Caco-2 (cell line): ENCODE data around the gene DENND6B. TPM values are rescaled to one million over a fixed set of nuclear protein-coding genes. Genes with fewer than 3 reads are reported as not detected.

Experiments used
- BruUV-seq: library from RNA; stranded (reverse); fragments of 400-500 nt; replicated peaks from 2 replicates; lab custom pipeline; 2021; lab: Mats Ljungman, UMichigan
- CTCF ChIA-PET: fragments of 300-600 bp; sonication (Branson Sonifier 250); formaldehyde crosslinking; loops from one replicate; lab custom pipeline; 2022; ENCODE audit warnings: antibody characterized with exemption; lab: Charles Lee
- POLR2A ChIA-PET: fragments of 300-600 bp; sonication (Branson Sonifier 250); formaldehyde crosslinking; loops from one replicate; lab custom pipeline; 2022; ENCODE audit warnings: antibody characterized with exemption; lab: Charles Lee
- DNase-seq, 2 experiments: peaks; one replicate each; pipeline versions ENCODE4 v3.0.0 to v3.0.0-alpha.2; 2020 to 2022
- H3K27me3 ChIP-seq: replicated peaks from 2 replicates; pipeline ENCODE4 v1.6.0; 2011; ENCODE audit warnings: low read length; ENCODE audit not compliant: control insufficient read depth, insufficient read depth
- H3K36me3 ChIP-seq: 2 replicates; pipeline ENCODE4 v1.5.1; 2011; ENCODE audit warnings: low read length; ENCODE audit not compliant: control insufficient read depth, insufficient read depth
- H3K4me1 ChIP-seq: fragments of 250-450 bp; sonication (Bioruptor Pico); 2 replicates; pipeline ENCODE4 v1.5.1; 2020; ENCODE audit warnings: mild to moderate bottlenecking
- H3K4me3 ChIP-seq: 2 replicates; pipeline ENCODE4 v1.5.1; 2011; ENCODE audit warnings: low read depth, mild to moderate bottlenecking, control low read depth, low read length
- H3K9me3 ChIP-seq: fragments of 250-450 bp; sonication (Bioruptor Pico); 2 replicates; pipeline ENCODE4 v1.5.1; 2020; ENCODE audit warnings: mild to moderate bottlenecking, moderate library complexity
- H3K27ac Mint-ChIP-seq: one replicate; pipeline ENCODE4 v1.8.0; 2022; ENCODE audit warnings: mixed read lengths; ENCODE audit not compliant: unreplicated experiment
- H3K27me3 Mint-ChIP-seq: one replicate; pipeline ENCODE4 v1.8.0; 2022; ENCODE audit warnings: mixed read lengths; ENCODE audit not compliant: insufficient read depth, unreplicated experiment
- H3K36me3 Mint-ChIP-seq: one replicate; pipeline ENCODE4 v1.8.0; 2022; ENCODE audit warnings: mild to moderate bottlenecking, mixed read lengths; ENCODE audit not compliant: insufficient read depth, unreplicated experiment
- H3K4me1 Mint-ChIP-seq: one replicate; pipeline ENCODE4 v1.8.0; 2022; ENCODE audit warnings: low read depth, mixed read lengths; ENCODE audit not compliant: unreplicated experiment
- H3K4me3 Mint-ChIP-seq: one replicate; pipeline ENCODE4 v1.8.0; 2022; ENCODE audit warnings: mild to moderate bottlenecking, moderate library complexity, mixed read lengths; ENCODE audit not compliant: unreplicated experiment
- H3K9me3 Mint-ChIP-seq: one replicate; pipeline ENCODE4 v1.8.0; 2022; ENCODE audit warnings: mixed read lengths; ENCODE audit not compliant: unreplicated experiment
- CTCF ChIP-seq, 2 experiments: fragments of 200-600 bp in 1 of 2; IDR thresholded peaks; 1 replicate in 1 of 2; 2 replicates in 1 of 2; pipeline versions ENCODE4 v1.5.1 to v1.8.0; 2011 to 2022; ENCODE audit warnings: antibody characterized with exemption in 1 of 2, control low read depth in 1 of 2, inconsistent platforms in 1 of 2, low read depth in 1 of 2, low read length in 1 of 2, mild to moderate bottlenecking in 1 of 2, moderate library complexity in 1 of 2; ENCODE audit not compliant: insufficient read depth in 1 of 2, severe bottlenecking in 1 of 2, unreplicated experiment in 1 of 2
- intact Hi-C: fragments of 100-400 bp; cut with micrococcal nuclease; formaldehyde crosslinking; loops from one replicate; pipeline ENCODE4 v1.10.0; 2022; ENCODE audit not compliant: unreplicated experiment
- total RNA-seq: library from RNA; stranded (reverse); gene quantifications from 2 replicates; pipeline ENCODE4 v1.2.3, GENCODE V29; 2022

The DENND6B gene
- total RNA-seq, 1 experiment from 2014 or later, result 3.4 TPM

GRCh38 chr22:50329236-50329635, 2.4 kb upstream of the DENND6B start:
- H3K9me3 ChIP-seq, result no peaks in the 10 kb centered on the region
- Mint-ChIP-seq H3K27me3 (no peaks in the 10 kb centered on the region), H3K36me3 (no peaks in the 10 kb centered on the region), H3K9me3 (no peaks in the 10 kb centered on the region), H3K27ac (no peak overlapping the region), H3K4me3 (no peak overlapping the region), H3K4me1 (peaks cover 15% of the 10 kb centered on the region)
- BruUV-seq, result no TSS peak
- no peaks in the 10 kb centered on the region; the same call in 1 of the 2 replicates for H3K4me1 ChIP-seq
- intact Hi-C loops, result loop anchor here (5.0 kb wide), 1 partner anchor 57 kb away; the partner anchor contains the start of gene MAPK11
- no peak overlapping the region for H3K4me3 ChIP-seq
- no peak for DNase-seq
- H3K27me3 ChIP-seq, result no peaks in the 10 kb centered on the region
- TF ChIP-seq CTCF (IDR thresholded peaks at IDR 0.05; ENCODE audit: insufficient read depth in 1 of 2, low read depth in 1 of 2, low read length in 1 of 2, severe bottlenecking in 1 of 2, unreplicated experiment in 1 of 2), result no peak
- H3K36me3 ChIP-seq, result no peaks in the 10 kb centered on the region
- ChIA-PET CTCF (interaction anchor here (2.0 kb wide), 1 partner anchor 12 kb away, joined by 4 read pairs; no protein-coding TSS in a partner anchor), POLR2A (interaction anchor here (0.7 kb wide), 1 partner anchor 58 kb away, joined by 3 read pairs; no protein-coding TSS in a partner anchor)

GRCh38 chr22:50327711-50328019, 853 bp upstream of the DENND6B start:
- peak overlapping the region; percentile 84 for H3K27ac Mint-ChIP-seq
- ChIA-PET CTCF (interaction anchor here (1.1 to 2.0 kb wide), 4 partner anchors 14 to 30 kb away, joined by 3 to 8 read pairs (median 5); no protein-coding TSS in a partner anchor), POLR2A (interaction anchor here (1.0 to 2.6 kb wide), 3 partner anchors 24 to 76 kb away, joined by 4 to 13 read pairs (median 9); partner anchors contain the start of gene HDAC10)
- no peak for TF ChIP-seq CTCF (IDR thresholded peaks at IDR 0.05; ENCODE audit: insufficient read depth in 1 of 2, low read depth in 1 of 2, low read length in 1 of 2, severe bottlenecking in 1 of 2, unreplicated experiment in 1 of 2)
- intact Hi-C loops, result loop anchor here (5.0 kb wide), 1 partner anchor 55 kb away; the partner anchor contains the start of gene MAPK11
- Histone ChIP-seq H3K9me3 (no peaks in the 10 kb centered on the region), H3K4me1 (no peaks in the 10 kb centered on the region; the same call in 1 of the 2 replicates), H3K36me3 (no peaks in the 10 kb centered on the region), H3K27me3 (no peaks in the 10 kb centered on the region), H3K4me3 (peak overlapping the region; percentile 95)
- H3K4me1 Mint-ChIP-seq, result peaks cover 15% of the 10 kb centered on the region
- H3K27me3 Mint-ChIP-seq, result no peaks in the 10 kb centered on the region
- no peaks in the 10 kb centered on the region for H3K9me3 Mint-ChIP-seq
- DNase-seq, result no peak
- H3K36me3 Mint-ChIP-seq, result no peaks in the 10 kb centered on the region
- H3K4me3 Mint-ChIP-seq, result peak overlapping the region; percentile 92
- no TSS peak for BruUV-seq

- Mint-ChIP-seq H3K4me3 (peak overlapping the region; percentile 92), H3K9me3 (no peaks in the 10 kb centered on the region), H3K36me3 (no peaks in the 10 kb centered on the region), H3K27ac (peak overlapping the region; percentile 81), H3K4me1 (peaks cover 14% of the 10 kb centered on the region), H3K27me3 (no peaks in the 10 kb centered on the region)
- H3K4me1 ChIP-seq, result no peaks in the 10 kb centered on the region; the same call in 1 of the 2 replicates
- no TSS peak for BruUV-seq
- no peaks in the 10 kb centered on the region for H3K36me3 ChIP-seq
- intact Hi-C loops, result loop anchor here (5.0 kb wide), 1 partner anchor 54 kb away; the partner anchor contains the start of gene MAPK11
- H3K27me3 ChIP-seq, result no peaks in the 10 kb centered on the region
- no peak for TF ChIP-seq CTCF (IDR thresholded peaks at IDR 0.05; ENCODE audit: insufficient read depth in 1 of 2, low read depth in 1 of 2, low read length in 1 of 2, severe bottlenecking in 1 of 2, unreplicated experiment in 1 of 2)
- H3K4me3 ChIP-seq, result peak overlapping the region; percentile 95
- no peaks in the 10 kb centered on the region for H3K9me3 ChIP-seq
- ChIA-PET CTCF (interaction anchor here (0.6 to 1.8 kb wide), 6 partner anchors 13 to 199 kb away, joined by 3 to 8 read pairs (median 5); partner anchors contain the start of gene SCO2), POLR2A (interaction anchor here (0.5 to 2.6 kb wide), 4 partner anchors 9 to 82 kb away, joined by 3 to 13 read pairs (median 6); partner anchors contain the start of gene HDAC10)
- no peak for DNase-seq
These were observed 422 bp downstream of the DENND6B start for GRCh38 chr22:50326225-50326955.
